ENCODE measurements around the gene NSUN3.

DNA sequence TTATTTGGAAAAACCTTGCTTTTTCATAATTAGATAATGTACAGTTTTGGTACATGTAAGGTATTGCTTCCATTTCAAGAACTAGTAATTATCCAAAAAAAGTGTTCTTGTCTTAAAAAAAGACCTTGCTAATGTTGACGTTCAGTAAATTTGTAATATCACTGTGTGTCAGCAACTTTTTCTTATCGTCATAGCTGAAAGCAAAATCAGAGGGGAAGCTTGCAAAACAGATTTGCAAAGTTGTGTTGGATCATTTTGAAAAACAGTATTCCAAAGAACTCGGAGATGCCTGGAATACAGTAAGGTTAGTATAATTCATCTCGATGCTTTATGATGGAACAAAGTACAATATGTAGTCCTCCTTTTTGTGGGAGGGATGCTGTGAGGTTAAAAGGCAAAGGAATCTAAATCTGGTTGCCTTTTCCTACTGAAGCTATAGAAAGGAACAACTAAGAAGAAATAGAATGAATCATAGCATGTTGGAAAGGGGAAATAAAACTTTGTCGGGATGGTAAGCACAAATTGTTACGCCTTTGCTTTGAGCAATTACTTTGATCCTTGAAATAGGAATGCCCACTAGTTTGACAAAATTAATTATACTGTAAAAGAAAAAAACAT is 1.5 kb downstream of the NSUN3 start:
- TF ChIP-seq, protein P1, sequence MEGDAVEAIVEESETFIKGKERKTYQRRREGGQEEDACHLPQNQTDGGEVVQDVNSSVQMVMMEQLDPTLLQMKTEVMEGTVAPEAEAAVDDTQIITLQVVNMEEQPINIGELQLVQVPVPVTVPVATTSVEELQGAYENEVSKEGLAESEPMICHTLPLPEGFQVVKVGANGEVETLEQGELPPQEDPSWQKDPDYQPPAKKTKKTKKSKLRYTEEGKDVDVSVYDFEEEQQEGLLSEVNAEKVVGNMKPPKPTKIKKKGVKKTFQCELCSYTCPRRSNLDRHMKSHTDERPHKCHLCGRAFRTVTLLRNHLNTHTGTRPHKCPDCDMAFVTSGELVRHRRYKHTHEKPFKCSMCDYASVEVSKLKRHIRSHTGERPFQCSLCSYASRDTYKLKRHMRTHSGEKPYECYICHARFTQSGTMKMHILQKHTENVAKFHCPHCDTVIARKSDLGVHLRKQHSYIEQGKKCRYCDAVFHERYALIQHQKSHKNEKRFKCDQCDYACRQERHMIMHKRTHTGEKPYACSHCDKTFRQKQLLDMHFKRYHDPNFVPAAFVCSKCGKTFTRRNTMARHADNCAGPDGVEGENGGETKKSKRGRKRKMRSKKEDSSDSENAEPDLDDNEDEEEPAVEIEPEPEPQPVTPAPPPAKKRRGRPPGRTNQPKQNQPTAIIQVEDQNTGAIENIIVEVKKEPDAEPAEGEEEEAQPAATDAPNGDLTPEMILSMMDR (IDR thresholded peaks at IDR 0.05) = no peak
- TF ChIP-seq POLR2A (IDR thresholded peaks at IDR 0.05) = no peak
- TF ChIP-seq EP300 (IDR thresholded peaks at IDR 0.05) = no peak
